Ureter (tissue), 1 donor: ENCODE results near the gene RTL1. TPM values are rescaled to one million over a fixed set of nuclear protein-coding genes. Genes with fewer than 3 reads are reported as not detected.

Experiments
- DNase-seq: peaks from one replicate; pipeline ENCODE4 v3.0.0-alpha.2; 2020; ENCODE audit warnings: low spot score
- total RNA-seq: library from RNA; stranded (reverse); gene quantifications from one replicate; pipeline ENCODE4 v1.2.4, GENCODE V29; 2023
- donor health status: DM: yes; HTN: yes; CAD: no.

The RTL1 gene
- total RNA-seq, 1 donor from 2014 or later: not detected

DNA sequence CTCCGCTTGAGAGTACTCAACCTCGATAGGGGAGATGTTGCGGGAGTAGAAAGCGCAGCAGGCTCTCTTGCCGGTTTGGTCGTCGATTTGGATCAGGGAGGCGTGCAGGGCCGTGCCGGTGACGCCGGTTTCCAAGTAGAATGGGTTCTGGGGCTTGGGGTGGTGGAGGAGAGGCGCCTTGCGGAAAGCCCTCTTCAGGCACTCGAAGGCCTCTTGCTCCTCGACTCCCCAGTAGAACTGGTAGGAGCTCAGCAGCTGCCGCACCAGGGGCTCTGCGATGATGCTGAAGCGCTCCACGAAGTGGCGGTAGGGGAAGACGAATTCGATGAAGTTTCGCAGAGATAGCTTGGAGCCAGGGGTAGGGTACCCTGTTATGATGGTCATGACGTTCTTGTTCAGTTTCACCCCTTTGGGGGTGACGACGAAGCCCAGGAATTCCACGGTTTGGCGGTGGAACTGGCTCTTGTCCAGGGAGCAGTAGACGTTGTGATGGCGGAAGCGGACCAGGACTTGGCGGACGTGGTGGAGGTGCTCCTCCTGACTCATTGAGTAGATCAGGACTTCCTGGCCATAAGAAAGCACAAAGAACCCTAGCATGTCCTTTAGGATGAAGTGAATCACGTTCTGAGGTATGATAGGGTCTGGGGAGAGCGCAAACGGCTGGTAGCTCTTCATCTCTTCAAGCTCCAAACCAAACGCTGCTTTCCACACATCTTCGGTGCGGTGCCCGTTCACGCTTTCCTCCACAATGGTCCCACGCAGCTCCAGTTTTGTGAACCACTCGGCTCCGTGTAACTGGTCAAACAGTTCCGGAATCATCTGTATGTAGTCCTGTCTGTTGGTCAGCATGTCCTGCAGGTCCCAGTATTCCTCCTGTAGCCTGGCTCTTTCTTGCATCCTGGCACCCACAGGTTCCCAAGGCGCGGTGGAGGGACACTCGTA, 21.2 kb downstream of the RTL1 start:
- DNase-seq: no peak

GRCh38 chr14:100881211-100882025, 22.1 kb downstream of the RTL1 start:
- DNase-seq: no peak

GRCh38 chr14:100880271-100881101, 23.0 kb downstream of the RTL1 start:
- DNase-seq: no peak

- no peak for DNase-seq
Measured at GRCh38 chr14:100879782-100880181, 23.7 kb downstream of the RTL1 start.

DNA sequence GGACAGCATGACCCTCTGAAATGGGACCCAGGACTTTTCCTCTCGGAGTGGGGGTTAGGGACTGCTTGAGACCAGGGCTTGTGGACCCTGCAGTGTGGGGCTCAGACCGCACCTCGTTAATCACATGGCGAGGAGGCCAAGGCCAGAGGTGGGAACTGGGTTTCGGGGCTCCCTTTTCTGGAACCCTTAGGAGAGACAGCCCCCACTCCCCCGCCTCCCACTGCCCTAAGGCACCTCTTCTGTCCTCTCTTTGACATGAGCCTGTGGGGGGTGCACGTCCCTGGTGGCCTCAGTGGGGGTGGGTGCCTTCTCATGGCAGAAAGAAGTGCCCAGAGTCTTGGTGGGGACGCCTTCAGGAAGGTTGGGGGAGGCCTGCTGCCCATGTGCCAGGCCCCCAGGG, 24.3 kb downstream of the RTL1 start:
- DNase-seq: no peak

GRCh38 chr14:100878271-100879146, 25.0 kb downstream of the RTL1 start:
- no peak for DNase-seq

GRCh38 chr14:100875861-100876590, 27.5 kb downstream of the RTL1 start:
- no peak for DNase-seq

GRCh38 chr14:100875126-100875525, 28.4 kb downstream of the RTL1 start:
- no peak for DNase-seq

DNA sequence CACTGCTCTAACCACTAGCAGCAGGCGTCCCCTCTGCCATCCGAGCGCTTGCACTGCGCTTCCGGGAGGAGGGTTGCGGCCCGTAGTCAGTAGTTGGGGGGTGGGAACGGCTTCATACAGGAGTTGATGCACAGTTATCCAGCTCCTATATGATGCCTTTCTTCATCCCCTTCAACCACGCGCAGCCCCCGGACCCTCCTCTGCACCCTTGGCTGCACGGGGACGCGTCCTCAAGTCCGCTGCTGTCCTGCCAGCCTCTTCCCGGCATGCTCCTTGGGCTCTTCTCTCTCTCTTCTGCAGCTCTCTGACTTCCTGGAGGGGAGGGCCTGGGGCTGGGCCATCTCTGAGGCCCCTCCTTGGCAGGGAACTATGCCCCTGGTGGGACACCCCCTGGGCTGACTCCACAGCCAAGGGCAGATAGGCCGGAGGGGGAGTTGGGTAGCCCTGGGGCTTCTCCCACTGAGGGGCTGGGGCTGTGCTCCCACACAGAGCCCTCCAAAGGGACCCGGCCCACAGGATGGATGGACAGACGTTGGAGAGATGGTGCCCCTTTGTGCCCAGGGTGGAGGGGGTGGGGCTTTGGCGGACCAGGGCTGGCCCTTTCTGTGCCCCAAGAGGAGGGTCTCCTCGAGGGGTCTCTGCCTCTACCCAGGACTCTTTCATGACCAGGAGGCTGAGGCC, 29.0 kb downstream of the RTL1 start:
- DNase-seq: no peak

DNA sequence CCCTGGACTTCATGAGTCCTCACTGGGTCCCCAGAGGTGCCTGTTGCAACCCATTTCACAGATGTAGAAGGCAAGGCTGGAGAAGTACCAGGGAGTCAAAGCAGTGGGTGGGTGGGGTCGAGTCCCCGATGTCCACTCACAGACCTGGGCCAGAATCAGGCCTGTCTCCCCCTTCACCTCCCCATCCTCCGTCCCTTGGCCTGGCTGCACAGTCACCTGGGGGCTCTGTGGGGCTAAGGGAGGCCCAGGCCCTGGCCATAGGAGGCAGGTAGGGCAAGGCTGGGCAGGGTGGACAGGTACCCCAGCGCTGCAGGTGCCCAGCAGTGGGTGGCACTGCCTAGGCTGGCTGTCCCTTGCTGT, 29.5 kb downstream of the RTL1 start:
- no peak for DNase-seq

GRCh38 chr14:100873096-100873482, 30.4 kb downstream of the RTL1 start:
- no peak for DNase-seq

DNA sequence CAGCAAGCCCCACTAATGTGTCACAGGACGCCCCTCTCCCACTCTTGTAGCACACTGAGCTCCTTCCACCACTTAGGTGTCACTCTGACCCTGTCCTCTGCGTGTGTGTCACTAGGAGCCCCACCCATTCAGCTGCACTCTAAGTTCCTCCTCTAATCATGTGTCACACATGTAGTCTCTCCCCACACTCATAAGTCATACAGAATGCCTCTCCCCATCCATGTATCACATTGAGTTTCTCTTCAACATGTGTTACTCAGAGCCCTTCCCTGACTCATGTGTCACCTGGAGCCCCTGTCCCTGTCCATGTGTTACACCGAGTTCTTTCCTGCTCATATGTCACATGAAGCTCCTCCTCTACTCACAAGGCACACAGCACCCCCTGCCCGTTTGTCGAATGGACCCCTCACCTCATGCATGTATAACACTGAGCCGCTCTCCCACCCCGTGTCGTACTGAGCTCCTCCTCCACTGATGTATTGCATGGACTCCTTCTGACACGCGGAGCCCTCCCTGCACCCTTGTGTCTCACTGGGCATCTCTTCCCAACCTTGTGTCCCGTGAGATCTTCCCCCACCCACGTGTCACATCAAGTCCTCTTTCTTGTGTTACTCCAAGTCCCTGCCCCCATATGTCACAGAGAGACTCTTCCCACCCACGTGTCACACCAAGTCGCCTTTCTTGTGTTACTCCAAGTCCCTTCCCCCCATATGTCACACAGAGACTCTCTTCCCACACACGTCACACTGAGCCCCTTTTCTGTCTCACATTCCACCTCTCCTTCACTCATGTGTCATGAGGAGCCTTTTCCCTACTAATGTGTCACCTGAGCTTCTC, 31.0 kb downstream of the RTL1 start:
- DNase-seq: no peak

DNA sequence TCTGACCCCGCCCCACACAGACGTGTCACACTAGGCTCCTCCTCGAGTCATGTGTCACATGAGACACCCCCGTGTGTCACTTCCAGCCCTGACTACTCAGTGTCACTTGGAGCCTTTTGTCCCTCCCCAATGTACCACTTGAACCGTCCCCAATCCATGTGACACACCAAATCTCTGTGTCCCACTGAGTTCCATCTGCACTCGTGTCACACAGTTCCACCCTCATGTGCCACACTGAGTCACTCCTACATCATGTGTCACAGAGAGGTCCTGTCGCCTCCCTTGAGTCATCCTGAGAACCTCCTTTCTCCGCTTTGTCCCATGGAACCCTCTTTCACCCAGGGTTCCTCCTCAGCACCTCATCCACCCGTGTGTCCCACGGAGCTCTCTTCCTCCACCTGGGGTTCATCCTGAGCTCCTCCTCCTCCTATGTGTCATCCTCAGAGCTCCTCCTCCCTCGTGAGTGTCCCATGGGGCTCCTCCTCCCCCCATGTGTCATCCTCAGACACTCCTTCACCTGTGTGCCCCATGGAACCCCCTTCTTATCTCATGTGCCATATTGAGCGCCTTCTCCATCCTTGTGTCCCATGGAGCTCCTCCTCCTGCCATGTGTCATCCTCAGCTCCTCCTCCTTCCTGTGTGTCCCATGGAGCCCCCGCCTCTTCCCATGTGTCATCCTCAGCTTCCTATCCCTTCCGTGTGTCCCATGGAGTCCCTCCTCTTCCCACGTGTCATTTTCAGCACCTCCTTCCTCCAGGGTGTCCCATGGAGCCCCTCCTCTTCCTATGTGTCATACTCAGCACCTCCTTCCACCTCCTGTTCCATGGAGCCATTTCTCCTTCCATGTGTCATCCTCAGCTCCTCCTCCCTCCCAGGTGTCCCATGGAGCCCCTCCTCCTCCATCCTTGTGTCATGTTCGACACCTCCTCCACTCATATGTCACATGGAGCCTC, 32.0 kb downstream of the RTL1 start:
- no peak for DNase-seq

- no peak for DNase-seq
Measured at GRCh38 chr14:100868621-100869370, 34.7 kb downstream of the RTL1 start.

DNA sequence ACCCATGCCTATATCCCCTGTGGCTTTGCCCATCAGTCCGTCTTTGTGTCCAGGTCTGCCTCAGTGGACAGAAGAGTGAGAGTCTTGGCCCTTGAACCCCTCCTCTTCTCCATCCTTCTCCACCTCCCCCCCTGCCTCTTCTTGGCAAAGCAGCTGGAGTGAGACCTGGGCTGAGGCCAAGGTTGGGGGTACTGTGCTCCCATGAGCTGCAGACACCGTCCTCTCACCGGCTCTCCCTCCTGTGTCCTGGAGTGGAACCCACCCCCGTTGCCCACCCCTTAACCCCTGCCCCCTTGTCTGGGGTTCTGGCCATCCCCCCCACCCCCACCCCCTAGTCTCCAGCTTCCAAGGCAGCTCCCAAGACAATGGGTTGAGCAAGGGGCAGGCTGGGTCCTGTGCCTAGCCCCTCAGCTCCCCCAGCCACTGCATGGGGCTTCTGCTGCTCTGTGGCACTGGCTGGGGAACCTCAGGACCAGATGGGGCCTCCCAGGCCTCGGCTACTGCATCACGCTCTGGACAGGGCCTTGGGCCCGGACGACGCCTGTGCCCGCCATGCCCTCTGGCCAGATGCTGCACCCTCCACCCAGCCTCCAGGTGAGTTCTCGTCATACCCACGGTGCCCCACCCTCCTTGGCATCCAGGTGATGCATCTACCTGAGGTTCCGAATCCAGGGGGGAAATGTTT, 35.7 kb downstream of the RTL1 start:
- no peak for DNase-seq
